HG02981 (cell line): ENCODE data around the gene IMPACT.

ENCODE experiments used
- ATAC-seq: cut with Tn5 transposase; IDR thresholded peaks from one replicate; pipeline ENCODE4 v1.9.1; 2021; ENCODE audit warnings: mild to moderate bottlenecking, moderate library complexity; ENCODE audit not compliant: unreplicated experiment

IMPACT gene

DNA sequence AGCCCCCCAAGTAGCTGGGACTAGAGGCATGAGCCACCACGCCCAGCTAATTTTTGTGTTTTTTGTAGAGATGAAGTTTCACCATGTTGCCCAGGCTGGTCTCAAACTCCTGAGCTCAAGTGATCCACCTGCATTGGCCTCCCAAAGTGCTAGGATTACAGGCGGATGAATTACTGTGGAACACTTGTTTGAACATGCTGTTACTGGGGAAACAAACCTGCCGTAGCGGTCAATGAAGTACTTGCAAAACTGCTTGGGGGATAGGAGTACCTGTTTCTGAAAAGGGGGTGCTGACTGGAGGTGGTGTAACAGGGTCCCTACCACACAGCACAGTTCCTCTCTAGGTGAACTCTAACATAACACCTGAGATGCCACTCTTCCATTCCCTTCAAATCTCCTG lies 5.9 kb upstream of the IMPACT start:
- ATAC-seq, result no peak

DNA sequence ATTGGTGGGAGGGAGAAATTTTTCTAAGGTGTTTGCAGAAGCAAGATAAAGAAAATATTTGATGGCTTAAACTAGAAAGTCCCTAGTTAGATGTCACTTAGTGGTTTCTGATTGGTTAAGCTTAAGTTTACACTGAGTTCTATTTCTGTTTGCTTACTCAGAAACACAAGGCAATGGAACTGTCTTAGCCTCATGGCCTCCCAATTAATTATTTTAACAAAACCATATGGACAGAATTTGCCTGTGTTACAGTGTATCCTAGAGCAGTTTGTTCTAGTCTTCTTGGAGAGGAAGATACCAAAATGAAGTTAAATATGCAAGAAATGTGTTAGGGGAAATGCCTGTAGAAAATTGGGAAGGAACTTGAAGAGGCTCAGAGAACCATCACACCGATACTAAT lies 4.6 kb upstream of the IMPACT start:
- no peak for ATAC-seq

DNA sequence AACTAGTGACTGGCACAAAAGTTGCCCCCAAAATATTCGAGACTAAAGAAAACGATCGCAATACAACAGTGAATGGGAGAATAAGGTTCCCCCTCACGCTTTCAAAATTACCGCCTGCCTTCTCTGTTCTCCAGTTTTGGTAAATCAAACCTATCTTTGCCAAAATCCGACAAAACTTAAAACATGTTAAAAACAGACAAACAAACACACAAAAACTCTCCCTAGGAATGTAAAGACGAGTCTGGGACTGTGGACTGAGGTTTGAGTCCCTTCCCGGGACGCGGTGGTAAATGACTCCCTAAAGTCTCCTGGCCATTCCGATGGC lies 435 bp upstream of the IMPACT start:
- ATAC-seq, result no peak

DNA sequence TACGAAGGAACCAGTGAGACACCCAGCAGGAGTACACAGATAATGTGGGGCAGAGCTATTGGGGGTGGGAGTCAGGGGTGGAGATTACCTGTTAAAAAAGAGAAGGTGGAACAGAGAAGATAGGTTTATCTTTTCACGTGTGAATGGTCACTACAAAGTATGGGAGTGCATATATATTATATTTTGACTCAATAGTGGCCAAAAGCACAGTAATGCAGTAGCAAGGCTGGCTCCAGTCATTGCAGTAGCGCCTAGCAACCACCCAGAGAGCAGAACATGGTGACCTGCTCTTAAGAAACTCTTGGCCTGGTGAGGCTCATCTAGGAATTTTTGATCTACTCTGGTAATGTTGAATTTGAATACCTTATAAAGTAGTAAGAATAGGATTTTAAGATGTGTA lies 1.0 kb downstream of the IMPACT start:
- no peak for ATAC-seq

DNA sequence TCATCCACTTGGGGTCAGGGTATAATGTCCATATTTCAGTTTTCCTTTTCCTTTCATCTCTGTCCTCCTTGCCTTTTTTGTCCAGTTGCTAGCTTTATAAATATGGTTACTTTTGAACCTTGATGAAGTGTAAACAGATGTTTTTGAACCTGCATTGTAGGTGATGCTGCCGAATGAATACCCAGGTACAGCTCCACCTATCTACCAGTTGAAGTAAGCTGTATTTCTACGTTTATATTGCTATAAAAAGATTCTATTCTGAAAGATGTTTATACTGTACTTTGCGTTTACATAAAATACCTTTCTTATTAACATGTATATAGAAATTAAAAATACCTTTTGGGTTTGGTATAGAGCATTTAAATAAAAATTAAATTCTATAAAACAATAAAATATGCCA lies 2.2 kb downstream of the IMPACT start:
- no peak for ATAC-seq

DNA sequence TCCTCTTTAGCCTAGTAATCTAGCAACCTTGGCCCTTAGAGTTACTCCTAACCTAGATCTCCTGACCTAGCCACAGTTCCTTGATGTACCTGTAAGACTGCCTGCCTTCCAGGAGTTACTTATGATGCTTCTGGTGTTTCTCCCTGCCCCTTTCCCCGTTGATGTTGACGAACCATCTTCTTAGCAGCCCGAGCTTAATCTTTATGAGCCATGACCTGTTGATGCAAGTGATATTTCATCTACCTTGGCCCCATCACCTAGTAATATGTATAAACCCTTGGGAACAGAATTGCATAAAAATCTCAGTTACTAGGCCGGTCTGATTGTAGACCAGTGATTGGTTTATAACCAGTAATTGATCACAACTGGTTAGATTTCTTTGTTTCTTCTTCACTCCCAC lies 2.7 kb downstream of the IMPACT start:
- no peak for ATAC-seq

DNA sequence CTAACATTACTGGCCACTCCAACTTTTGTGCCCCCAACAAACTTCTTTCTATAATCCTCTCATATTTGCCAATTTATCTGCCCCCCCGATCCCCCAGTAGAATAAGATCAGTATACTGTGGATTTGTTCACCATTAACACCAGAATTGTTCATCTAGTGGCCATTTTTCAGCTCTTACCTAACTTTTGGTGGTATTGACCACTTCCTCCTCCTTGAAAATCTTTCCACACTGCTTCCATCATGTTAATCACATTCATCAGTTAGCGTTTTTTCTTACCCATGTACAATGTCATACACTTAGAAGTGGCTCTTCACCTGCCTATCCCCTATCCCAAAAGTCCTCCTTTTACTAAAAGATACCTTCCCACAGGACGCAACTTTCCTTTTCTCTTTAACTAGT lies 6.1 kb downstream of the IMPACT start:
- no peak for ATAC-seq

DNA sequence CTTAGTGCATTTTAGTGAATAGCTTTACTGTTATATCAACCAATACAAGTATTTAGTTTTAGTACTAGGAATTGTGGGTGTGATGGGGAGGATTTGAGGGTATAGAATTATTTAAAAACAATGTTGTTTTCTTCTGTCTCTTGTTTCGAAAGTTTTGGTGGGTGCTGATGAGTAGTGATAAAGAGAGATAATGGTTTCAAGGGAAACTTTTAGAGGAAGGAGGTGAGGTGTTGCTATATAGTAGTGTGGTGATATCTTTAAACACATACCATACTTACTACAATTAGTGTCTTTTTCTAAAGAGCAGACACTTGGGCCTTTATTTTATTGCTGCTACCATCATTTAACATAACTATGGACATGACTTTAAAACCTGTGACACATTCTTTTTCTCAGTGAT lies 10.5 kb downstream of the IMPACT start:
- ATAC-seq, result no peak

DNA sequence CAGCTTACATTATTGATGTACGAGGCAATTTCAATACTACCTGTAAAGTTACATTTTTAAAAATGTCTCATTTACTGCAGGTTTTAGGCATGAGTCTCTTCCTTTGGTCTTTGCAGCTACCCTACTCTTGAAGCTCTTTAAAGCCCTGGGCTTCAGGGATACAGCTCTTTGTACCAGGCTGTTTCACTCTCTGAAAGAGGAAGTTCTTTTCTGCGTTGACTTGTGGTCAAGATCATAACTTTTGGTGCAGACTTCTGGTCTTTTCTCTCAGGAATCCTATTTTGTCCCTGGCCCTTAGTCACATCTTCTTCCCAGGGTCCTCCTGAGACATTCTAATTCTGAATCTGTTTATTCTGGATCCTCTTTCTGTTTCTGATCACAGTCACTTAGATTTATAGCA lies 17.4 kb downstream of the IMPACT start:
- peak; percentile 59 for ATAC-seq

DNA sequence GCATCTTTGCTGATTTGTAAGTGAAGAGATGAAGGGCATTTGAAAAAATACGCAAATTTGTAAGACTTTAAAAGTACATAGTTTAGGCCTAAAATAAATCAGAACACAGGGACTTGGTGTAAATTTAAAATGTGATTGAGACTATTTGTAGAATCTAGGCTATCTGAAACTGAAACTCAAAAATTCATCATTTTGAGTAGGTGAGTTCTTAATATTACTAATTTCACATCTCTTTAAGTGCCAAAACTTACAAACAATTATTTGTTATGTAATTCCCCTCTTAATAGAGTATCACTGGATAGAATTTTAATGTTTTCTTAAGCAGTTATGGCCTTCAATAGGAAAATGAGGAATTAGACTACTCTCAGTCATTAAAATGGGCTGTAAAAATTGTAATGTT lies 20.0 kb downstream of the IMPACT start:
- peak; percentile 59 for ATAC-seq

DNA sequence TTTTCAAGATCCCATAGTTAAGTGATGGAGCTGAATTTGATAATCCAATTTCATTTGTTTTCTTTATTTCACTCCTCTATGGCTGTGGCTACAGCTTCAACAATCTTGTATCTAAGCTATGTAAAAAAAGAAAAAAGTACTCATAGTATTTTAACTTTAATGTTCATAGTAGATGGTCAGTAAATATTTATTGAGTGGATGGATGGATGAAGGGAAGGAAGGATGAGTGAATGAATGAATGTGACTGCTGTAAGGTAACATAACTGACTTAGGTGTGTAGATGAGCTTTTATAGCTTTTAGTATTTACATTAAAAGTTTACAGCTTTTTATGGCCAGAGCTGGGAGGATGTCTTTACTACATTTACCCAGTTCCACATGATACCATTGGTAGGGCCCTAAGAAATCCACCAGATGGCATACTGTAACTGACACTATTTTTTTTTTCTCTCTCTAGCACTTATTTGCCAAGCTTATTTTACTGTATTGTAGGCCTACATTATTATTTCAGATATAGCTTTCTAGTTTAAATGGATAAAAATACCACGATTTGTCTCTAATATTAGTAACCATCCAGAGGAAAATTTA lies 20.6 kb downstream of the IMPACT start:
- no peak for ATAC-seq

DNA sequence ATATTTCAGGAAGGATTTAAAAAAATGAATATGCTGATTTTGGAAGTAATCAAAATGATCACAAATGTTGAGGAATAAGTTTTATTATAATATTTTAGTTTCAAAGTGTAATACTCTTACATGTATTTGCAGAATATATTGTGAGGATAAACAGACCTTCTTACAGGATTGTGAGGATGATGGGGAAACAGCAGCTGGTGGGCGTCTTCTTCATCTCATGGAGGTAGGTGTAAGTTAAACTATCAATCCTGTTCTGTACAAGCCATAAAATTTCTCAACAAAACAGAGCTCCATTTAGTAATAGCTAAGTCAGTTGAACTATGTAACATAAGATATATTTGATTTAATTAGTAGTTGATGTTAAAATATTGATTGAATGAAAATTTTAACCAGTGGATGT lies 21.5 kb downstream of the IMPACT start:
- no peak for ATAC-seq

DNA sequence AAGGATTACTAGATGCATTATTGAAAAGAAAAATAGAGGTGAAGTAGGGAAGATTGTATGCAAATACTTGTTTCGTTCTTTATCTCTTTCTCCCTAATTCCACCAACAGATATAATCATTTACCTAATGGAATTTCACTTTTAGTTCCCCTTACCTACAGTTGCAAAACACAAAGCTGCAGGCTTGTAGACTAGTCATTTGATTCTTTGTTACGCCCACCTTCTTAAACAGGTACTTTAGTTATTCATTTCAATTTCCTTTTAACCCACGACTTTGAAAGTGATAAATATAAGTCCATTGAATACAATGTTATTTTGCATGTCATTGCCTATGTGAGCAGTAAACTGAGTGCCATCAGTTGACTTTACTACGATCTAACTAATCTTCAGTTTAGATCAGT lies 30.1 kb downstream of the IMPACT start:
- peak; percentile 95 for ATAC-seq

DNA sequence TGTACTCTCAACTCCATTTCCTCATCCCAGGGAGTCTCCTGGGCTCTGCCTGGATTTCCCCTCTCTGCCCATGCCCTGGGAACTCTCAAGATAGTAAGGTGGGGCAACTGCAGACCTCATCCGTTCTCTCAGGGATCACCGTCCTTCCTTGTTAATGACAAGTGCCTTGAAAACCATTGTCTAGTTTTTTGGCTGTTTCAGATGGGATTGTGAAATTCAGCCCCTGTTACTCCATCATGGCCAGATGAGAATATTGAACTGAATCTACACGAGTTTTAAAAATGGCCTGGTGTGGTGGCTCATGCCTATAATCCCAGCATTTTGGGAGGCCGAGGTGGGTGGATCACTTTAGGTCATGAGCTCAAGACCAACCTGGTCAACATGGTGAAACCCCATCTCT lies 33.3 kb downstream of the IMPACT start:
- no peak for ATAC-seq

DNA sequence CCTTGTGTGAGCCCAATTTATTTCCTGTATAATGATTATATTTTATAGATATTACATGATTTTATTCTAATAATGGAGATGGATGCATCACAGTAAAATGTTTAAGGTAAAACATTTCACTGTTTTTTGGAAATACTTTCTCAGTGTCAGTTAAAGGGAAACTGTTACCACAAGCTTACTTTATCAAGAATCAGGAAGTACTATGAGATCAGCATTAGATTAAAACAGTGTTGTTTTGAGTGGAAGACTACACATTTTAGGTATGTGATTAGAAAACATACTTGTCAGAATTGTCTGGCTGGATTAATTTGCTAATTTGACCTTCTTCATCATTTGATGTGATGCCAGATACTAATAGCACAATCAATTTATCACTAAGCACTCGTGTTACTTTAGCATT lies 33.9 kb downstream of the IMPACT start, which contains the start of gene HRH4:
Gene HRH4 (plus strand): TSS at position 250 of the 400 bp plus-strand sequence. CDS start 92 bp downstream, at position 342.
- no peak for ATAC-seq

DNA sequence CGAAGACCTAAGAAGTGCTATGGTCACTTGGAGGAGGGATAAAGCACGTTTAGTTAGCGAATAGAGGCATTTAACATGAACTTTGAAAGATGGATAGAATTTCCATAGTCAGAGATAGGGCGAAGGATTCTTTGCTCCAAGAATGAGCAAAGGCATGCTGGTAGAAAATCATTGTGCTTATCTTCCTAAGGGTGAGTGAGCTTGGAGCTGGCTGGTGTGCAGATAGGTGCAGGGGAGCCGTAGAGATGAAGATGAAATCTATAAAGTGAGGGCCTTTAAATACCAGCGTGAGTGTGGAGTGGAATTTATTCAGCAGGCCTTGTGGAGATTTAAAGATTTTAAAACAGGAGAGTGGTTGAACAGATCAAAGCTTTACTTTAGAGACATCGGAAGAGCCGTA lies 35.5 kb downstream of the IMPACT start:
- no peak for ATAC-seq

DNA sequence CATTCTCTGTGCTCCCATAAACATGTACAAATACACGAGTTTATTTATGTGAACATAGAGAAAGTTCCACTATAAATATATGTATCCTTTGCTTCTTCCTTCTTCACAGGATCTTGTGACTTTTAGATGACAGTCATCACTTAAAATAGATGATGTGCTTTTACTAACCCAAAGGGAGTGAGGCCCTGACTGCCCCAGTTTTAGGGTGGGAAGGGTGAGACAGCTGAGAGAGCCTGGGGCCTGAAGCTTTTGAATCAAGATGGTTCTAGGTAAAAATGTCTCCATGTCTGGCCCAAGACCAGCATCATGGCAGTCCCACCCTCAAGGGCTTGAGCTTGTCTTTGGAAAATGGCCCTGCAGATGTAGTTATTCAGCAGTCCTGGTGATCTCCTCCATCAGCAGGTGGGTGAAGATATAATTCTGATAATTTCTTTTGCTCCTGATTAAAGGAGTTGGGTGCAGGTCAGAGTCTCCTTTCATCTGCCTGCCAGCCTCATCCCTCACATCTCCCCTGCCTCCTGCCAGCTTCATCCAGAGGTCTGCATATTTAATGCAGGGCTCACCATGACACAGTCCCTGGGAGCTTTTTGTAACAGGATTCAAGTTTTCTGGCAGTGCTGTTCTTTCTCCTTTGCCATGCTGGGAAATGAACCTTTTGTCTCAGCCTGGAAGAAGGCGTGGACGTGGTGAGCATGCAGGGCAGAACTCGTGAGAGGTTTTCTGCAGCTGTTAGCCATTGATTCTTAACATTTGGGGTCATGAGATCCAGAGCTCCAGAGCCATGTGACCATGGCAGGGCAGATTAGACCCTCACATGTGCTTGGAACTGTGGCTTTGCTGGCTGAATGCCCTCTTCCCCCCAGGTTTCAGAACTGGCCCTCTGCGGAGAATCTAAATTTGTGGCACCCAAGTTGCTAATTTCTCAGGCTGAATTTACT lies 36.6 kb downstream of the IMPACT start:
- ATAC-seq, result no peak

DNA sequence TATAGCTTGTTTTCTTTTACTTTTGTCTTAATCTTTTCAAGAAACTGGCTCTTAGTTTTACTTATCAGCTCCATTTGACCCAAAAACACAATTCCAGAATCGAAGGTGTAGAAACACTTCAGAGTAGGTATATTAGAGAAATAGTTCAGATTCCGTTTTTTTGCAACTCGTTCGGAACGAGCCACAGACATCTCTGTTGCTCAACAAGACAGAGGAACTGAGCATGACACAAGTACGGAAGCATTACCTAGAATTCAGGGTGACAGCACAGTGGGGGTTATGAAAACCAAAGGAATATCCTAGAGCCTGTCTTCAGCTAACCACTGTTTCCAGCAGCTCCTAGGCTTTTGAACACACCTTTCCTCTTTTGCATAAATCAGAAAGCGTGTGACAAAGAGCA lies 39.0 kb downstream of the IMPACT start:
- no peak for ATAC-seq

DNA sequence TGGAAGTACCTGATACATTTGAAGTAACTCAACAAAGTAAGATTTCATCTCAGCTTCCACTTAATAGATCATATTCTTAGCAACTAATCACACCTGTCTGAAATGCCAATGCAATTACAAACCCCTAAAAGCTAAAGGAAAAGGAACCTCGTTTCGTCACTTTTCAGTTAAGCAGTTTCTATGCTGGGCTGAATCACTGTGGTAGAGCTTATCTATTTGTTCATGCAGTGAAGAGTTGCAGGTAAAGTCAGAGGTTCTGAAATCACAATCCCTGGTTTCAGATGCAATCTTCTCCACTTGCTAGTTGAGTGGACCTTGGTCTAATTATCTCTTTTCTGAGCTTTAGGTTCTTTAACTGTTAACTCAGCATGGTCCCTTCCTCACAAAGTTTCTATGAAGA lies 40.3 kb downstream of the IMPACT start:
- ATAC-seq, result no peak

DNA sequence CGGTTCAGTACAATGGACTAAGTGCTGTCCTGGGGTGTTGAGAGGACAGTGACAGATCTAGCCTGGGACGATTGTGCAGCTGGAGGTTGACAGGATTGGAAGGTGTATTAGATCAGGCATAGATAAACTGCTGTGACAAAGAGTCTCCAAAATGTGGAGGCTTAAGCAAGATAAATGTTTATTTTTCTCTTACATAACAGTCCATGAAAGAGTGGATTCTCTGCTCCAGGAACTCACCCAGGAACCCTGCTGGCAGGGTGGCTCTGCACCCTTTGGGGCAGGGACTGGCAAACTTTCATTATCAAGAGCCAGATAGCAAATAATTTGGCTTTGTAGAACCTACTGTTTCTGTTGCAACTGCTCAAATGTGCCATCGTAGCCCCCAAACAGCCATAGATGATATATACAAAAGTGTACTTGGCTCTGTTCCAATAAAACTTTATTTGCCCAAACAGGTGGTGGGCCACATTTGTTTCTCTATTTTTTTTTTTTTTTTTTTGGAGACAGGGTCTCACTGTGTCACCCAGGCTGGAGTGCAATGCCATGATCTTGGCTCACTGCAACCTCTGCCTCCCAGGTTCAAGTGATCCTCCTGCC lies 43.6 kb downstream of the IMPACT start:
- ATAC-seq, result no peak

DNA sequence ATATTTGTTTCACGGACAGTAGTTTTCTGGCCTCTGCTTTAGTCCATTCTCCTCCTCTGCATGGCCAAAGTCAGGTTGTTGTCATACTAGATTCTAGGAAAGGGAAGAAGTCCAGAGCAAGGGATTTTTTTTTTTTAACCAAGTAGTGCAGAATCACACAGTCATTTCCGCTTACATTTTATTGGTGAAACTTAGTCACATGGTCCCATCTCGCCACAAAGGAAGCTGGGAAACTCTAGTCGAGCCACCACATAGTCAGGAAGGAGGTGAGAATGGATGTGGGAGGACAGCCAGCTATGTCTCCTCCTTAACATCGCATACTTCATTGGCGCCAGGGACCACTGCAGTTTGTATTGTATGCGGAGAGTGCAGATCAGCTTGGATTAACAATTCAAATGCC lies 44.3 kb downstream of the IMPACT start:
- ATAC-seq, result no peak

DNA sequence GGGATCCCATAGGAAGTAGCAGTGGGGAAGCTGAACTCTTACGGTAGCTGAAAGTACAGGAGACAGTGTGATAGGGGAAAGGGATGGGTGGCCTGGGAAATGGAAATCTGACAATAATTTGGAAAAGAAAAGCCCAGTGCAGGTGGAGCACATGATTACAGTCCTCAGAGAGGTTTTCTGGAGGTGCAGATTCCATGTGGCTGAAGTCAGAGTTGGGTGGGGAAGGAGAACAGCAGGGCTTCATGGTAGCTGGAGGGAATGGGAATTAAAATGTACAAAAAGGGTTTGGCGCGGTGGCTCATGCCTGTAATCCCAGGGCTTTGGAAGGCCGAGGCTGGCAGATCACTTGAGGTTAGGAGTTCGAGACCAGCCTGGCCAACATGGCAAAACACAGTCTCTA lies 46.1 kb downstream of the IMPACT start:
- no peak for ATAC-seq
